ENCODE results near the gene ARL6.
"Not testable (repeated sequence)": the region's sequence is repeated elsewhere in the genome, so short reads cannot be mapped to it uniquely, and the experiment has no call there.

Gene ARL6

DNA sequence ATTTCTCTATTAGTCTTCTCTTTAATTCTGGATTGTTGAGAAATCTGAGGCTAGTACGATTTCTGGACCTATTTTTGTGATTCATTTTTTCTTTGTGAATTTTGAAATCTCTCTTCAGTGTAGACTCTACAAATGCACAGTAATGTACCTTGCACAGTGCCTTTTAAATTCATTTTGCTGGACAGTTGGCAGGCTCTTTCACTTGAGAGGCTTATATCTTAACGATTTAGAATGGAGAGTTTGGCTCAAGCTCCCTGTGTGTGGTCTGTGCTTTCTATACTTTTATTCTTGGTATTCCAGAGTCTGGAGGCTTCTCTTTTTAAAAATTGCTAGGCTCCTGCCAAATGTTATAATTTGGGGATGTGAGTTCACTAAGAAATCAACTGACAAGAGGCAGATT is 66.1 kb downstream of the ARL6 start:
- Mint-ChIP-seq H3K27ac (no peak overlapping the region), H3K36me3 (no peaks in the 10 kb centered on the region), H3K4me3 (no peak overlapping the region), H3K4me1 (no peaks in the 10 kb centered on the region), H3K9me3 (peaks cover 6% of the 10 kb centered on the region), H3K27me3 (peaks cover 6% of the 10 kb centered on the region)
- DNase-seq (ENCODE audit: low spot score in 2 of 2) (no peak), ATAC-seq (ENCODE audit: low read depth) (no peak)

DNA sequence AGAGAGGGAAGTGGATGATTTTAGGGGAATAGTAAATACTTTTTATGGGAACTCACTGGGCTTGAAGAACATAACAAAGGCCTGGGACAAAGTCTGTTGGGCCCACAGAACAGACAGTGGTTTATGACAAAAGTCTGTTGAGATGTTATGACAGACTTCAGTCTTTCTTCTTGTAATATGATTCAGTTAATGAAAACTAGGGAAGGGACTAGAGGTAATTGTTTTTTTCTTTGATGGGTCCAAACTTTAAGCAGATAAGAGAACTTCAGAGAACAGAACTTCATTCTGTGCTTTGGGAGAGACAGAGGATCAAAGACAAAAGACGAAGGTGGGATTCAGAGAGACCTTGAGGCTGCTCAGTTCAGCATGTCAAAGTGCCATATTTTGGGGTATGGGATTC is 66.6 kb downstream of the ARL6 start:
- no peak for DNase-seq (ENCODE audit: low spot score in 2 of 2)
- no peaks in the 10 kb centered on the region for H3K36me3 Mint-ChIP-seq
- no peak overlapping the region for H3K4me3 Mint-ChIP-seq
- H3K27me3 Mint-ChIP-seq: peaks cover 5% of the 10 kb centered on the region
- ATAC-seq (ENCODE audit: low read depth): no peak
- H3K9me3 Mint-ChIP-seq: peaks cover 6% of the 10 kb centered on the region
- no peaks in the 10 kb centered on the region for H3K4me1 Mint-ChIP-seq
- H3K27ac Mint-ChIP-seq: no peak overlapping the region

GRCh38 chr3:97833184-97833583 is 68.6 kb downstream of the ARL6 start:
- H3K27ac Mint-ChIP-seq; DNase-seq (ENCODE audit: low spot score in 2 of 2); H3K4me3 Mint-ChIP-seq; H3K27me3 Mint-ChIP-seq; ATAC-seq (ENCODE audit: low read depth); H3K4me1 Mint-ChIP-seq; H3K36me3 Mint-ChIP-seq; H3K9me3 Mint-ChIP-seq: not testable (repeated sequence)

DNA sequence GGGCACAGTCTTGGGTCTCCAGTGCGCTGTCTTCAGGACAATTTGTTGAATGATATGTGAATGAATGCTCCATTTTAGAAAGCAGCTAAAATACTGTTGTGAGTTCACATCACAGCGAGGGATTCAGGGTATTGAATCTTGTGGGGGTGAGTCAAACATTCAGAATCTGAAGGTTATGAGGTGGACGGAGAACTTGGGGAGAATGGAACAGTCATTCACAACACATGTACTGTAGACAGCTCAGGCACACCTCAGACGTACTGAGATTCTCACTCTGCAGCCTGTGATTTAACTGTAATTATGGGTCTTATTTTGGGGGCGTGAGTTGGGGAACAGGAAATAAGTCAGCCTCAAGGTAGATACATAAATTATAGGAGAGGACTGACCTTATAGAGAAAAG is 71.2 kb downstream of the ARL6 start:
- Mint-ChIP-seq H3K9me3 (peaks cover 6% of the 10 kb centered on the region), H3K27me3 (peaks cover 5% of the 10 kb centered on the region), H3K4me1 (no peaks in the 10 kb centered on the region), H3K4me3 (no peak overlapping the region), H3K36me3 (no peaks in the 10 kb centered on the region), H3K27ac (no peak overlapping the region)
- ATAC-seq (ENCODE audit: low read depth): no peak
- no peak for DNase-seq (ENCODE audit: low spot score in 2 of 2)

GRCh38 chr3:97838393-97838792 is 73.8 kb downstream of the ARL6 start:
- no peak overlapping the region for H3K27ac Mint-ChIP-seq
- ATAC-seq (ENCODE audit: low read depth) (no peak), DNase-seq (ENCODE audit: low spot score in 2 of 2) (no peak)
- H3K27me3 Mint-ChIP-seq: peaks cover 5% of the 10 kb centered on the region
- no peaks in the 10 kb centered on the region for H3K4me1 Mint-ChIP-seq
- H3K9me3 Mint-ChIP-seq: no peaks in the 10 kb centered on the region
- H3K36me3 Mint-ChIP-seq: no peaks in the 10 kb centered on the region
- no peak overlapping the region for H3K4me3 Mint-ChIP-seq

DNA sequence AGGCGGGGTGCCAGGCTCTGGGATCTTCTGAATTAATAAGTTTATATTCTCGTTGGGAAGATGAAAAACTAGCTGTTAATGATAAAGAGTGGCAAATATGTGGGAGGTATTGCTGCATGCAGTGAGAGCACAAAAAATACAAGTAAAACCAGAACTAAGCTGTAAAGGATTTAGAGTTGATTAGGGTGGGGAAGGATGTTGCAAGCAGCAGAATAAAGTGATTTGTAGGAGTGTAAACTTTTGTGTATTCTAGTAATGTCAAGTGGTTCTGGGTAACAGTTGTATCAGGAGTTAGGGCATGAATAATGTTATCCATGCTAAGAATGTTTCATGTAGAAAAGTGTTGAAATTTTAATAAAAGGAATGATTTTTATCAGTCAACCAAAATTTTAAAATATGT is 75.4 kb downstream of the ARL6 start:
- peaks cover 7% of the 10 kb centered on the region for H3K27me3 Mint-ChIP-seq
- H3K4me1 Mint-ChIP-seq: no peaks in the 10 kb centered on the region
- no peak overlapping the region for H3K27ac Mint-ChIP-seq
- ATAC-seq (ENCODE audit: low read depth) (no peak), DNase-seq (ENCODE audit: low spot score in 2 of 2) (no peak)
- no peak overlapping the region for H3K4me3 Mint-ChIP-seq
- H3K36me3 Mint-ChIP-seq: no peaks in the 10 kb centered on the region
- no peaks in the 10 kb centered on the region for H3K9me3 Mint-ChIP-seq

- Mint-ChIP-seq H3K27ac (no peak overlapping the region), H3K4me3 (no peak overlapping the region), H3K27me3 (peaks cover 5% of the 10 kb centered on the region), H3K9me3 (no peaks in the 10 kb centered on the region), H3K36me3 (no peaks in the 10 kb centered on the region), H3K4me1 (no peaks in the 10 kb centered on the region)
- ATAC-seq (ENCODE audit: low read depth) (no peak), DNase-seq (ENCODE audit: low spot score in 2 of 2) (no peak)
Observed at GRCh38 chr3:97841304-97841703, 76.7 kb downstream of the ARL6 start.

DNA sequence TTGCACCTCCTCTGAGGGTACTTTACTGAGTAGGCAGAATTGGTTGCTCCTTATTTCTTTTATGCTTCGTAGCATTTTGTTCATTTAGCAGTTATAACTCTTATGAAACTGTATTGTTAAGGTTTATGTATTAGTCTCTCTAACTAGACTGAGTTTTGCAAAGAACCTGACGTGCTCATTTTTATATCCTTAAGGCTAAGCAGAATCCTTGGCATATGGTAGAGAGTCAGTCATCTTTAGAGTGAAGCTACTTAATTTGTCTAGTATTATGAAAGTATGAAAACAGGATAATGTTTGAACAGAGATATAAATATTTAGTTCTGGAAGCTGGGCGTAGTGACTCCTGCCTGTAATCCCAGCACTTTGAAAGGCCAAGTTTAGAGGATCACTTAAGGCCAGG is 77.4 kb downstream of the ARL6 start:
- ATAC-seq (ENCODE audit: low read depth) (no peak), DNase-seq (ENCODE audit: low spot score in 2 of 2) (no peak)
- peaks cover 5% of the 10 kb centered on the region for H3K27me3 Mint-ChIP-seq
- no peaks in the 10 kb centered on the region for H3K9me3 Mint-ChIP-seq
- H3K4me1 Mint-ChIP-seq: no peaks in the 10 kb centered on the region
- H3K4me3 Mint-ChIP-seq: no peak overlapping the region
- H3K36me3 Mint-ChIP-seq: no peaks in the 10 kb centered on the region
- no peak overlapping the region for H3K27ac Mint-ChIP-seq

- H3K36me3 Mint-ChIP-seq: peaks cover 2% of the 10 kb centered on the region
- H3K27ac Mint-ChIP-seq: no peak overlapping the region
- H3K4me3 Mint-ChIP-seq: no peak overlapping the region
- H3K27me3 Mint-ChIP-seq: peaks cover 3% of the 10 kb centered on the region
- DNase-seq (ENCODE audit: low spot score in 2 of 2) (no peak), ATAC-seq (ENCODE audit: low read depth) (no peak)
- peaks cover 1% of the 10 kb centered on the region for H3K9me3 Mint-ChIP-seq
- no peaks in the 10 kb centered on the region for H3K4me1 Mint-ChIP-seq
Observed at GRCh38 chr3:97848779-97849178, 84.2 kb downstream of the ARL6 start.
